ENCODE data around the gene WDR41.
"Not testable (repeated sequence)": the region's sequence is repeated elsewhere in the genome, so short reads cannot be mapped to it uniquely, and the experiment has no call there.

The WDR41 gene

GRCh38 chr5:77491783-77492652 lies at the start of gene WDR41:
Gene WDR41 (minus strand): TSS chr5:77492316. CDS start chr5:77492220, 96 bp downstream.
- peak; percentile 50 for DNase-seq

- no peak for DNase-seq
Measured at GRCh38 chr5:77531297-77531696, 39.2 kb upstream of the WDR41 start.

DNA sequence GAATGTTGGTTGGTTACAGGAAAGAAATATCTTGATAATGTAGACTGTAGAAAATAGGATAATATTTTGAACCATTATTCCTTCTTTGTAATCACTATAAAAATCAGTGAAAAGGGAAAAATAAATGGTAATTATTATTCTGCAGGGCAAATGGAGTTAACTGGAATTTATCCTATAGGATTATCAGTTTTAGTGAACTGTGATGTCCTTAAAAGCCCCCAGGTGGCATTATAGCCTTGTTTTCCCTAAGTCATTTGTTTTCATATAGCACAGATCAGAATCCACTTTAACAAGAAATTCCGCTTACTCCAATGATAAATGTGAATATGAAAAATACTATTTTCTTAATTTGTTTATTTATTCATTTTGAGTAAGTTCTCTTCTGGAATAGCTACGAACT lies 26.2 kb upstream of the WDR41 start:
- no peak for DNase-seq

DNA sequence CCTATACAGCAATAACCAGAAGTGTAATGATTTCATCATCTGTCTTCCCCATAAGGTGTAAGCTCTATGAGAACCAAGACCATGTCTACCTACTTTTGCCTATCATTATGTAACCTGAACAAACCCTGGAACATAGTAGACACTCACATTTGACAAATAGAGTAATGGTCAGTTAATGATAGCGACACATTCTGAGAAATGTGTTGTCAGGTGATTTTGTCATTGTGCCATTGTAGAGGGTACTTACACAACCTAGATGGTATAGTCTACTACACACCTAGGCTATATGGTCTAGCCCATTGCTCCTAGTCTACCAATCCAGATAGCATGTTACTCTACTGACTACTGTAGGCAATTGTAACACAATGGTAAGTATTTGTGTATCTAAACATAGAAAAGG lies 22.3 kb upstream of the WDR41 start:
- DNase-seq, result no peak

- DNase-seq, result no peak
Measured at GRCh38 chr5:77513321-77513720, 21.2 kb upstream of the WDR41 start.

GRCh38 chr5:77501132-77501531 lies 9.0 kb upstream of the WDR41 start:
- DNase-seq, result not testable (repeated sequence)

DNA sequence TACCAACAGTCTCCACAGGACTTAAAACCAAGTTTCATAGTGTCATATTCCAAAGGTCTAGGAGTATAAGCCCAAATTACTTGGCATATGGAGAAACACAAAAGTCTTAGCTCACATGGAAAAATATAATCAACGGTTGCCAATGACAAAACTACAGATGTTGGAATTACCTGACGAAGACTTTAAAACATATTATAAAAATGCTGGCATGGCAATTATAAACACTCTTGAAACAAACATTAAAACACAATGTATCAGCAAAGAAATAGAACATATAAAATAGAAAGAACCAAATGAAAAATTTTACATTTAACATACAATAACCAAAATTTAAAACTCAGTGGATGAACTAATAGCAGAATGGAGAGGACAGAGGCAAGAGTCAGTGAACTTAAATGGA lies 7.9 kb upstream of the WDR41 start:
- no peak for DNase-seq

DNA sequence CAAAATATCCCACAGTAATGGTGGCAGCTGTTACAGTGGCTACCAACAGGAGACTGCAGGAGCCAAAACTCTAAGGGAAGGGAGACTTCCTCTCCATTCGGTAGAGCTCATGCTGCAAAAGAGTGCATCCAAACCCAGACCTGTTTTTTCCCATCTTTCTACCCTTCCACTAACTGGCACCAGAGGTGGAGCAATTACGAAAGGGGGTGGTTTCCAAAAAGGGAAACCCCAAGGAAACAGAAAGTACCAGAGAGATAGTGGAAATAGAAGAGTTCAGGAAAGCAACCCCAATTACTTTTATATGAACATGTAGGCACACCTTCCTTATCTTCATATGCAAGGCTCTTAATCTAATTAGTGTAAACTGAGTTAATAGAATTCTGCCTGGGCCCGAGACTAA lies 7.3 kb upstream of the WDR41 start:
- no peak for DNase-seq

GRCh38 chr5:77498952-77499351 lies 6.8 kb upstream of the WDR41 start:
- no peak for DNase-seq

DNA sequence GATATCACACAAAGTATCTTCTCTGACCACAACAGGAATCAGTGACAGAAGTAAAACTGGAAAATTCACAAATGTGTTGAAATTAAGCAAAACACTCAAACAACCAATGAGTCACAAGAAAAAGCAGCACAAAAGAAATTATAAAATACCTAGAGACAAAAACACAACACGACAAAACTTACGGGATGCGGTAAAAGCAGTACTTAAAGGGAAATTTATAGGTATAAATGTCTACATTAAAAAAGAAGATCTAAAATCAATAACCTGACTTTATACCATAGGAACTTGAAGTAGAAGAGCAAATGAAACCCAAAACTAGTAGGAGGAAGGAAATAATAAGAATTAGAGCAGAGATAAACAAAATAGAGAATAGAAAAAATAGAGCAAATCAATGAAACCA lies 2.8 kb upstream of the WDR41 start:
- DNase-seq, result no peak

- DNase-seq, result no peak
Measured at GRCh38 chr5:77492653-77493000, 511 bp upstream of the WDR41 start.

DNA sequence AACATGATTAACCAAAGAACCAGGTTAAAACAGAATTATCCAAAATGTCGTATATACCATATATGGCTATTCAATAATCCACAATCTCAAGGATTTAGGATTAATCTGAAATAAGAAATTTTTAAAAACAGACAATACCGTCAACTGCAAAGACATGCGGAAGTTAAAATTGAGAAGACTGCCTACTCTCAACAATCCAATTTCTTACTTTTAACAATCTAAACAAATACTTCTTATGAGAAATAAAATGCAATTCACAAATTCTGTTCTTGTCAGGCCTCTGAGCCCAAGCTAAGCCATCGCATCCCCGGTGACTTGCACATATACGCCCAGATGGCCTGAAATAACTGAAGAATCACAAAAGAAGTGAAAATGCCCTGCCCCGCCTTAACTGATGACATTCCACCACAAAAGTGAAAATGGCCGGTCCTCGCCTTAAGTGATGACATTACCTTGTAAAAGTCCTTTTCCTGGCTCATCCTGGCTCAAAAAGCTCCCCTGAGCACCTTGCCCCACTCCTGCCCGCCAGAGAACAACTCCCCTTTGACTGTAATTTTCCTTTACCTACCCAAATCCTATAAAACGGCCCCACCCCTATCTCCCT lies 1.3 kb downstream of the WDR41 start:
- not testable (repeated sequence) for DNase-seq

DNA sequence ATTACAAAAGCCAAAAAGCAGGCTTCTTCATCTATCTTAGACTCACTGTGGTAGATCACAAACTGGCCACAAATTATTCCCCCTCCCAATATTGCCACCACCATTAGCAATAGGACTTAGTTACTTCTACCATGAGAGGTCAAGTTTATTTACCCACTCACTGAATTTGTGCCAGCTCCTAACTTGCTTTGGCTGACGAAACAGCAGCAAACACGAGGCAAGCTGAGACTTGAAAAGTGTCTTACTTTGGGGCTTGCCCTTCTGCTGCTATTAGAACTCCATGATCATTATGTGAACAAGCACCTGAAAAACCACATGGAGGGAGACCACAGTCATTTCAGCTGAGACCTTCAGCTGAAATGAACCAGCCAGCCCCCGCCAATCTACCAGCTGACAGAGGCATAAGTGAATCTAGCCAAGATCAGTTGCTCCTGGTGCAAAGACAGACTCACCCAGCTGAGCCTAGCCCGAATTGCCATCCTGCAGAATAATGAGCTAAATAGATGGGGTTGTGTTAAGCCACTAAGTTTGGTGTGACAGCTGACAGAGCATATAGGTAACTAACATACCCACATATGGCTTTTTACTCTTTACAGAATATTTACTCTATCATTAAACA lies 5.7 kb downstream of the WDR41 start:
- DNase-seq, result no peak

- no peak for DNase-seq
Measured at GRCh38 chr5:77483682-77484081, 8.4 kb downstream of the WDR41 start.

- not testable (repeated sequence) for DNase-seq
Measured at GRCh38 chr5:77475041-77475440, 17.1 kb downstream of the WDR41 start.

DNA sequence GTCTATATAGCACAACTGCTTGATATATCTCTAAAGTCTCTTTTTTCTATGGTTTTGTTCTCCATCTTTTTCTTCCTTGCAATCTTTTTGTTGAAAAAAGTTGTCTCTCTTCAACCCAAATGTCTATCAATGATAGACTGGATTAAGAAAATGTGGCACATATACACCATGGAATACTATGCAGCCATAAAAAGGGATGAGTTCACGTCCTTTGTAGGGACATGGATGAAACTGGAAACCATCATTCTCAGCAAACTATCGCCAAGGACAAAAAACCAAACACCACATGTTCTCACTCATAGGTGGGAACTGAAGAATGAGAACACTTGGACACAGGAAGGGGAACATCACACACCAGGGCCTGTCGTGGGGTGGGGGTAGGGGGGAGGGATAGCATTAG lies 23.2 kb downstream of the WDR41 start:
- not testable (repeated sequence) for DNase-seq

DNA sequence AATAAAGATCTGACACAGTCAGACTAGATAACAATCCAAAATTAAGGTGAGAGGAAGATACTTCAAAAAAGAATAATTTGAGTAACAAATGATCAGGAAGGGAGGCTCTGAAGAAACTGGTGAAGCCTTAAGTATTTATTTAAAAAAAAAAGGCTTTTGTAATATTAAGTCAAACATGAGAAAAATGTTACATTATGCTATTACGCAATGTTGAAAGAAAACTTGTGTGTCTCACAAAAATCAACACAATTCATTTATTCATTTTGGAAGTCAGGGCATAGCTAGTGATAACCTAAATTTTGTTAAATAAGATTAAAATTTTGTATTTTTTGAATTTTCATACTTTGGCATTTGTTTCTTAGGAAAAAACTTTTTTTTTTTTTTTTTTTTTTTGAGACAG lies 28.2 kb downstream of the WDR41 start:
- DNase-seq, result no peak

DNA sequence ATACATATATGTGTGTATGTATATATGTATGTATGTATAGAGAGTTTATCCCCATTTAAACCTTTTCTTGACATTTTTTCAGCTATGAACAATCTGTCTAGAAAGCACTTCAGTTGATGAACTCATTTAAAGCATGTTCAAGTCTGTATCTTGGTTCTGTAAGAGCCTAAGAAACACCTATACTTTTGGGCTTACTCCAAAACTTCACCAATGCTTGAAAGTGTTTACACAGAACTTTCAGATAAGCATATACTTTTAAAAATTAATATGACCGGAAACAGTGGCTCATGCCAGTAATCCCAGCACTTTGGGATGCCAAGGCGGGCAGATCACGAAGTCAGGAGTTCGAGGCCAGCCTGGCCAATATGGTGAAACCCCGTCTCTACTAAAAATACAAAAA lies 30.8 kb downstream of the WDR41 start:
- DNase-seq, result no peak

- DNase-seq, result no peak
Measured at GRCh38 chr5:77454123-77454522, 38.0 kb downstream of the WDR41 start.

GRCh38 chr5:77452351-77452750 lies 39.8 kb downstream of the WDR41 start:
- no peak for DNase-seq

- DNase-seq, result no peak
Measured at GRCh38 chr5:77449981-77450380, 42.1 kb downstream of the WDR41 start.

GRCh38 chr5:77449277-77449676 lies 42.8 kb downstream of the WDR41 start:
- no peak for DNase-seq

DNA sequence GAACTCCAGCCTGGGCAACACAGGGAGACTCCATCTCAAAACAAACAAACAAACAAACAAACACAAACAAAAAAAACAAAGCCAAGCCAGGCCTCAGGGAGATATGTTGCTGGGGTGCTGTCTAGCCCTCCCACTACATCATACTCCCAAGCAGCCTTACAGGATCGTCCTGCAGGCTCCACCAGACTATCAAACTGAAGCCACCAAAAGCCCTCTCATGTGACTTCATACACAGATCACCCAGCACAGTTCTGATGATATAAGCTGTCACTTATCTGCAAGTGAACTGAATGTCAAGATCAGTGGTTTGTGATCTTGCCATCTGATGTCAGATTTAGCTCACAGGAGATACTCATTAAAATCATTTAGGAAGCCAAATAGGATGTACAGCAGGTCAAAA lies 43.3 kb downstream of the WDR41 start:
- DNase-seq, result no peak

GRCh38 chr5:77444356-77444755 lies 47.8 kb downstream of the WDR41 start:
- no peak for DNase-seq

All from NCI-H2081 treated with DMSO at 0.1 percent for 48 hours (cell line).